SK-N-SH (cell line): ENCODE results near the gene FGD3. TPM values are rescaled to one million over a fixed set of nuclear protein-coding genes. Genes with fewer than 3 reads are reported as not detected.

ENCODE experiments used
- CTCF ChIA-PET: fragments of 300-600, 350-600 bp; formaldehyde crosslinking; extraction: SDS; loops from one replicate; lab custom pipeline; 2021; lab: Yijun Ruan, JAX
- POLR2A ChIA-PET: fragments of 350-600 bp; sonication (Branson Sonifier 250); formaldehyde crosslinking; extraction: SDS; loops from one replicate; lab custom pipeline; 2020; ENCODE audit warnings: antibody characterized with exemption, inconsistent platforms; lab: Yijun Ruan, JAX
- DNase-seq: peaks from one replicate; pipeline ENCODE4 v3.0.0; 2012
- H2AFZ ChIP-seq: fragments of 200-600 bp; sonication (generic); 2 replicates; pipeline ENCODE4 v1.8.1; 2016; ENCODE audit warnings: antibody characterized with exemption, mild to moderate bottlenecking, low read depth
- H3F3A ChIP-seq: fragments of 200-600 bp; sonication (generic); replicated peaks from 2 replicates; pipeline ENCODE3; 2016; ENCODE audit warnings: antibody characterized with exemption, mild to moderate bottlenecking; ENCODE audit not compliant: insufficient read depth
- H3K27ac ChIP-seq, 2 experiments: fragments of 200-500 bp in 1 of 2; fragments of 200-600 bp in 1 of 2; sonication (Bioruptor generic) in 1 of 2; sonication (generic), shearing (Covaris generic) in 1 of 2; 2 replicates each; pipeline versions ENCODE4 v1.5.1 to v1.6.1; 2014 to 2016; ENCODE audit warnings: low read depth in 2 of 2, inconsistent platforms in 1 of 2, low read length in 1 of 2, mild to moderate bottlenecking in 1 of 2, mixed read lengths in 1 of 2
- H3K27me3 ChIP-seq: fragments of 200-600 bp; sonication (generic), shearing (Covaris generic); 2 replicates; pipeline ENCODE4 v1.6.1; 2016; ENCODE audit warnings: mixed run types; ENCODE audit not compliant: insufficient read depth
- H3K36me3 ChIP-seq, 2 experiments: fragments of 200-500 bp in 1 of 2; fragments of 200-600 bp in 1 of 2; sonication (Bioruptor generic) in 1 of 2; sonication (generic) in 1 of 2; replicated peaks in 1 of 2; 2 replicates each; pipeline versions ENCODE3 to v1.5.1; 2014 to 2016; ENCODE audit warnings: low read length in 1 of 2, mild to moderate bottlenecking in 1 of 2; ENCODE audit not compliant: insufficient read depth in 2 of 2, control insufficient read depth in 1 of 2
- H3K4me1 ChIP-seq, 2 experiments: fragments of 200-500 bp in 1 of 2; fragments of 200-600 bp in 1 of 2; sonication (Bioruptor generic) in 1 of 2; sonication (generic), shearing (Covaris generic) in 1 of 2; 2 replicates each; pipeline versions ENCODE4 v1.5.1 to v1.6.1; 2014 to 2016; ENCODE audit warnings: low read depth in 1 of 2, low read length in 1 of 2, mixed run types in 1 of 2; ENCODE audit not compliant: insufficient read depth in 2 of 2, control insufficient read depth in 1 of 2
- H3K4me2 ChIP-seq: fragments of 200-600 bp; sonication (generic), shearing (Covaris generic); 2 replicates; pipeline ENCODE4 v1.6.1; 2017; ENCODE audit warnings: mixed run types
- H3K4me3 ChIP-seq, 2 experiments: fragments of 200-500 bp in 1 of 2; fragments of 200-600 bp in 1 of 2; sonication (Bioruptor generic) in 1 of 2; sonication (generic), shearing (Covaris generic) in 1 of 2; 2 replicates each; pipeline versions ENCODE4 v1.5.1 to v1.8.1; 2014 to 2016; ENCODE audit warnings: low read depth in 2 of 2, inconsistent platforms in 1 of 2, low read length in 1 of 2, mild to moderate bottlenecking in 1 of 2, mixed read lengths in 1 of 2, moderate library complexity in 1 of 2
- H3K79me2 ChIP-seq: fragments of 200-600 bp; sonication (generic); 2 replicates; pipeline ENCODE4 v1.8.1; 2017; ENCODE audit warnings: mild to moderate bottlenecking; ENCODE audit not compliant: insufficient read depth
- H3K9ac ChIP-seq: fragments of 200-600 bp; sonication (generic); 2 replicates; pipeline ENCODE4 v1.6.1; 2017; ENCODE audit warnings: mixed run types
- H3K9me2 ChIP-seq: fragments of 200-600 bp; sonication (generic); 2 replicates; pipeline ENCODE4 v1.6.1; 2017; ENCODE audit warnings: mixed run types
- H3K9me3 ChIP-seq: fragments of 200-600 bp; sonication (generic); 2 replicates; pipeline ENCODE4 v1.6.1; 2017; ENCODE audit warnings: mixed run types, mild to moderate bottlenecking, moderate library complexity
- H4K20me1 ChIP-seq: fragments of 200-600 bp; sonication (generic); 2 replicates; pipeline ENCODE4 v1.6.1; 2017; ENCODE audit warnings: mild to moderate bottlenecking, mixed run types; ENCODE audit not compliant: insufficient read depth
- POLR2AphosphoS5 ChIP-seq: IDR thresholded peaks from 2 replicates; pipeline ENCODE4 v1.6.1; 2012; ENCODE audit warnings: low read depth, low read length
- RCOR1 ChIP-seq: fragments of 150-350 bp; IDR thresholded peaks from 2 replicates; pipeline ENCODE4 v1.6.1; 2017; ENCODE audit warnings: antibody characterized with exemption, low read length
- SIN3A ChIP-seq: IDR thresholded peaks from 2 replicates; pipeline ENCODE4 v1.6.1; 2012; ENCODE audit warnings: low read depth, mild to moderate bottlenecking, low read length, moderate library complexity, borderline replicate concordance
- SMC3 ChIP-seq: IDR thresholded peaks from 2 replicates; pipeline ENCODE4 v1.6.1; 2012; ENCODE audit warnings: low read depth, low read length, improper control_type of control experiment
- TAF1 ChIP-seq: IDR thresholded peaks from 2 replicates; pipeline ENCODE4 v1.6.1; 2012; ENCODE audit warnings: low read depth, mild to moderate bottlenecking, low read length, moderate library complexity, borderline replicate concordance
- USF1 ChIP-seq: IDR thresholded peaks from 2 replicates; pipeline ENCODE4 v1.4.0; 2012; ENCODE audit warnings: low read depth, borderline replicate concordance
- WGBS: methylation state at CpG from one replicate; pipeline ENCODE4 v1.1.6; 2017; ENCODE audit warnings: low lambda C conversion rate; 5-methylcytosine and 5-hydroxymethylcytosine counted together
- polyA plus RNA-seq, 3 experiments: library from polyadenylated mRNA; depleted of rRNA; stranded (reverse); fragments of >200 nt; gene quantifications; 2 replicates each; pipeline ENCODE4 v1.2.3, GENCODE V29; 2012
- TF ChIP-seq, protein P1 (sequence below): IDR thresholded peaks from 2 replicates; pipeline ENCODE4 v1.4.0; 2012; ENCODE audit warnings: low read depth, borderline replicate concordance
- TF ChIP-seq, protein P2 (sequence below): IDR thresholded peaks from 2 replicates; pipeline ENCODE4; 2012

FGD3 gene
- polyA plus RNA-seq, 1 of the 3 experiments (the other 2 are of a cell fraction) = not detected

GRCh38 chr9:93040409-93040808 lies 93.1 kb downstream of the FGD3 start:
- Histone ChIP-seq H3K9ac (no peak overlapping the region), H3F3A (no peaks in the 10 kb centered on the region), H3K4me1 (no peaks in the 10 kb centered on the region; a peak in 1 of 4 replicates), H3K27ac (no peak overlapping the region), H2AFZ (no peak overlapping the region), H3K4me2 (no peak overlapping the region), H3K4me3 (no peak overlapping the region), H3K79me2 (no peaks in the 10 kb centered on the region), H3K9me2 (no peaks in the 10 kb centered on the region), H3K9me3 (no peaks in the 10 kb centered on the region), H3K36me3 (no peaks in the 10 kb centered on the region), H4K20me1 (no peaks in the 10 kb centered on the region), H3K27me3 (no peaks in the 10 kb centered on the region)
- ChIA-PET POLR2A (no interaction called here), CTCF (no interaction called here)
- no peak for DNase-seq
- TF ChIP-seq, protein P1, sequence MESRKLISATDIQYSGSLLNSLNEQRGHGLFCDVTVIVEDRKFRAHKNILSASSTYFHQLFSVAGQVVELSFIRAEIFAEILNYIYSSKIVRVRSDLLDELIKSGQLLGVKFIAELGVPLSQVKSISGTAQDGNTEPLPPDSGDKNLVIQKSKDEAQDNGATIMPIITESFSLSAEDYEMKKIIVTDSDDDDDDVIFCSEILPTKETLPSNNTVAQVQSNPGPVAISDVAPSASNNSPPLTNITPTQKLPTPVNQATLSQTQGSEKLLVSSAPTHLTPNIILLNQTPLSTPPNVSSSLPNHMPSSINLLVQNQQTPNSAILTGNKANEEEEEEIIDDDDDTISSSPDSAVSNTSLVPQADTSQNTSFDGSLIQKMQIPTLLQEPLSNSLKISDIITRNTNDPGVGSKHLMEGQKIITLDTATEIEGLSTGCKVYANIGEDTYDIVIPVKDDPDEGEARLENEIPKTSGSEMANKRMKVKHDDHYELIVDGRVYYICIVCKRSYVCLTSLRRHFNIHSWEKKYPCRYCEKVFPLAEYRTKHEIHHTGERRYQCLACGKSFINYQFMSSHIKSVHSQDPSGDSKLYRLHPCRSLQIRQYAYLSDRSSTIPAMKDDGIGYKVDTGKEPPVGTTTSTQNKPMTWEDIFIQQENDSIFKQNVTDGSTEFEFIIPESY = no peak
- TF ChIP-seq USF1 (no peak), TAF1 (no peak), RCOR1 (no peak), POLR2AphosphoS5 (no peak), SIN3A (no peak), SMC3 (no peak)
- TF ChIP-seq, protein P2, sequence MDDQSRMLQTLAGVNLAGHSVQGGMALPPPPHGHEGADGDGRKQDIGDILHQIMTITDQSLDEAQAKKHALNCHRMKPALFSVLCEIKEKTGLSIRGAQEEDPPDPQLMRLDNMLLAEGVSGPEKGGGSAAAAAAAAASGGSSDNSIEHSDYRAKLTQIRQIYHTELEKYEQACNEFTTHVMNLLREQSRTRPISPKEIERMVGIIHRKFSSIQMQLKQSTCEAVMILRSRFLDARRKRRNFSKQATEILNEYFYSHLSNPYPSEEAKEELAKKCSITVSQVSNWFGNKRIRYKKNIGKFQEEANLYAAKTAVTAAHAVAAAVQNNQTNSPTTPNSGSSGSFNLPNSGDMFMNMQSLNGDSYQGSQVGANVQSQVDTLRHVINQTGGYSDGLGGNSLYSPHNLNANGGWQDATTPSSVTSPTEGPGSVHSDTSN = no peak
- WGBS = 71% methylated on average over 6 of the region's 7 CpGs

DNA sequence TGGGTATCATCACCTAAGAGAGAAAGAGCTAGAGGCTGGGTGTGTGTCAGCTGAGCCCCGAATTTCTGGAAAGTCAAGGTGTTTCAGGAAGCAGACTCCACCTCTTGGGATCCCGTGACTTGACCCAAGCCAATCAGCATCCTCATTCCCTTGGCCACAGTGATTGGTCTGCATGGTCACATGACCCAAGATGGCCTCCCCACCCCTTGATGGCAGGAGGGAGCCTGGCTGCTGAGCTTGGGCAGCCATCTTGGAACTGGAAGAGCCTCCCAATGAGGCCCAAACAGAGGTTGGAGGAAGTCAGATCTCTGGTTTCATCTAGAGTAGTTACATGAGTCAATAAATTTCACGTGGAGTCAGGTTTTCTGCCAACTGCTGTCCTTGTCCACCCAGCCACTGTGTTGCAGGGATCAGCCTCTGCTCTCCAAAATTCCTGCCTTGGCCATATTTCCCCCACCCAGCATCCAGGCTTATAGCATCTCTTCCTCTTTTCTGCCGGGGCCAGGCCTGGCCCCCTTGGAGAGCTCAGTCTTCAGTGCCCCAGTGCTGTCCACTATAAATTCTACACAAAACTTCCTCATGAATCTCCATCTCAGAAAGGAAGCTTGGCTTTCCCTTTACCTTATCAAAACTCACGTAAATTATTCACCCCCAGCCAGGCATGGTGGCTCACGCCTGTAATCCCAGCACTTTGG lies 93.9 kb downstream of the FGD3 start:
- Histone ChIP-seq H3K9me2 (no peaks in the 10 kb centered on the region), H3K27me3 (no peaks in the 10 kb centered on the region), H3K4me2 (no peak overlapping the region), H3K79me2 (no peaks in the 10 kb centered on the region), H3K4me1 (no peaks in the 10 kb centered on the region; a peak in 1 of 4 replicates), H4K20me1 (no peaks in the 10 kb centered on the region)
- DNase-seq = no peak
- 72% methylated on average over 6 of the region's 6 CpGs for WGBS
- no peak for TF ChIP-seq SMC3
- peak; percentile 63; the same call in 1 of the 2 replicates for TF ChIP-seq USF1
- TF ChIP-seq, all 33 proteins: peak for 1
- Histone ChIP-seq H3K9ac (no peak overlapping the region), H3K4me3 (no peak overlapping the region), H3K9me3 (no peaks in the 10 kb centered on the region), H2AFZ (no peak overlapping the region), H3K27ac (no peak overlapping the region), H3K36me3 (no peaks in the 10 kb centered on the region), H3F3A (no peaks in the 10 kb centered on the region)
- ChIA-PET CTCF (no interaction called here), POLR2A (no interaction called here)
